Measurements from ENCODE around the gene PTX4.

PTX4 gene

DNA sequence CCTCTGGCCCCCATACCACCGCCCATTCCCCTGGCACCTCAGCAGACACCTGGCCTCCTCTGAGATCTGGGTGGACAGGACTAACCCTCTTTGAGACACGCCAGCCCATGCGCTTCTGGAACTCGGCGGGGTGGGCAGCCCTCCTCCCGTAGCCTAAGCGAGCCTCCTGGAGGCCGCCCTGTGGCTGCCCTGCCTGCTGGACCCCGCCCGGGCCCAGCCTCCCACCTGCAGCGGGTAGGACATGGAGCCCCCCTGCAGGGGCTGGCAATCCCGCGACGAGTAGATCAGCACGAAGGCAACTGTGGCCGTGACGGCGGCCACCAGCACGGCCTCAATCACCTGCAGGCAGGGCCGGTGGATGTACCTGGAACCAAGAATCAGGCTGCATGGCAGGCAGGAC is 36.2 kb downstream of the PTX4 start:
- TF ChIP-seq, protein P1, sequence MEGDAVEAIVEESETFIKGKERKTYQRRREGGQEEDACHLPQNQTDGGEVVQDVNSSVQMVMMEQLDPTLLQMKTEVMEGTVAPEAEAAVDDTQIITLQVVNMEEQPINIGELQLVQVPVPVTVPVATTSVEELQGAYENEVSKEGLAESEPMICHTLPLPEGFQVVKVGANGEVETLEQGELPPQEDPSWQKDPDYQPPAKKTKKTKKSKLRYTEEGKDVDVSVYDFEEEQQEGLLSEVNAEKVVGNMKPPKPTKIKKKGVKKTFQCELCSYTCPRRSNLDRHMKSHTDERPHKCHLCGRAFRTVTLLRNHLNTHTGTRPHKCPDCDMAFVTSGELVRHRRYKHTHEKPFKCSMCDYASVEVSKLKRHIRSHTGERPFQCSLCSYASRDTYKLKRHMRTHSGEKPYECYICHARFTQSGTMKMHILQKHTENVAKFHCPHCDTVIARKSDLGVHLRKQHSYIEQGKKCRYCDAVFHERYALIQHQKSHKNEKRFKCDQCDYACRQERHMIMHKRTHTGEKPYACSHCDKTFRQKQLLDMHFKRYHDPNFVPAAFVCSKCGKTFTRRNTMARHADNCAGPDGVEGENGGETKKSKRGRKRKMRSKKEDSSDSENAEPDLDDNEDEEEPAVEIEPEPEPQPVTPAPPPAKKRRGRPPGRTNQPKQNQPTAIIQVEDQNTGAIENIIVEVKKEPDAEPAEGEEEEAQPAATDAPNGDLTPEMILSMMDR (IDR thresholded peaks at IDR 0.05; ENCODE audit: insufficient read depth, low read depth, low read length, missing control alignments), result no peak
- H3K4me3 ChIP-seq (ENCODE audit: low read length), result no peak overlapping the region
- DNase-seq (ENCODE audit: low read depth), result no peak

DNA sequence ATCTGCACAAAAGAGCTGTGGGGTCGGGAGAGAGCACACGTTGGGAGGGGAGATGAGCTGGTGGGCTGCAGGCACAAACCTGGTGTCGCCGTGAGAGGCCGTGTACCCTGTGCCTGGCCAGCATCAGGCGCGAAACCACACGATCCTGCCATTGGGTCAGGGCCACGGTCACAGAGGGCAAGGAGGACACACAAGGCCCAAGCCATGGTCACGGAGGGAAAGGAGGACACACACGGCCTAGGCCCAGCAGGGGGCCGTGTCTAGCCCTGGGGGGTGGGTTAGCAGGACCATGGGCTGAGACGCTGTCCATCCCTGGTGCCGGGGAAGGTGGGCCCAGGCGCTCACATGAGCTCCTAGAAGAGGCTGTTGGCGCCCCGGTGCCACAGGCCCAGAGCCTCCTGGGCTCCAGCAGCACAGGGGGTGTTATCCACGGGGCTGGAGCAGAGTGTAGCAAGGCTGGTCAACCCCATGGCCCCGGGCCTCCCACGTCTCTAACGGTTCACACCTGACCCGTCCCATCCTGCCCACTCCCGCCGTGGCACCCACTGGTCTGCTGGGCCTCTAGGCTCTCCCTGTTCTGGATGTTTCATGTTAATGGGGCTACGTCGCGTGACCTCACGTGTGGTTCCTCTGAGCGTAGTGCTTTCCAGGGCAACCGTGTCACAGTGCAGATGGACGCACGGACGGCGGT is 36.9 kb downstream of the PTX4 start:
- H3K4me3 ChIP-seq (ENCODE audit: low read length), result no peak overlapping the region
- DNase-seq (ENCODE audit: low read depth), result no peak
- TF ChIP-seq, protein P1 (IDR thresholded peaks at IDR 0.05; ENCODE audit: insufficient read depth, low read depth, low read length, missing control alignments), result no peak

DNA sequence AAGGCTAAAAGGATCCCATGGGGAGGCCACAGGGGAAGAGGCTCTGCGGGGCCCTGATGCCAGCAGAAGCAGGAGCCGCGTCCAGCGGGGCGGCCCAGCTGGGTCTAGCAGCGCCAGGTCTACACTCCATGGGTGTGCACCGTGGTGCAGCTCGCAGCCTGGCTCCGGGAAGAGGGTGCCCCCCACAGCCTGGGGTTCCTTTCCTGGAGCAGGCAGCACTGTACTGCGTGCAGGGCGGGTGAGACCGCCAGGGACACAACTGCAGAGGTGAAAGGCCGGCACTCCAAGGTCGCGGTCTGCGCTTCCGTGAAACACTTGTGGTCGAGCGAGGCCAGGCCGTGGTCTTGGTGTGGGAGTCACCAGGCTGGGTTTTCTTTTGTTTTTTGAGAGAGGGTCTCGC is 37.9 kb downstream of the PTX4 start:
- TF ChIP-seq, protein P1 (IDR thresholded peaks at IDR 0.05; ENCODE audit: insufficient read depth, low read depth, low read length, missing control alignments), result no peak
- no peak for DNase-seq (ENCODE audit: low read depth)
- no peak overlapping the region for H3K4me3 ChIP-seq (ENCODE audit: low read length)

DNA sequence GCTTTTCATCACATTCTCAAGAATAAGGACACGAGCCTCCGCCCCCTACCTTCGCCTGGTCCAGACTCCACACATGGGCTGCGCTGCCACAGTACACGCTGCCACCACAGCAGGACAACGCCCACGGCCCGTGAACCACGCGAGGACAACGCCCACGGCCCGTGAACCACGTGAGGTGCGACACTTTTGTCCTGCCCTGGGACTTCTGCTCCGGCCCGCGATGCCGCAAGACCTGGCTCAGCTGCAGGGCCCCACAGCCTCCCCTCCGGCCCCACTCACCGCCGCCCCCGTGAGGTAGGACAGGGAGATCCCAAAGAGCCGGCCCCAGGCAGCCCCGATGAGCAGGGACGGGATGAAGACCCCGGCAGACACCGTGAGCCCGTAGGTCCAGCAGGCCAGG is 38.5 kb downstream of the PTX4 start:
- H3K4me3 ChIP-seq (ENCODE audit: low read length), result no peak overlapping the region
- no peak for DNase-seq (ENCODE audit: low read depth)
- TF ChIP-seq, protein P1 (IDR thresholded peaks at IDR 0.05; ENCODE audit: insufficient read depth, low read depth, low read length, missing control alignments), result no peak

DNA sequence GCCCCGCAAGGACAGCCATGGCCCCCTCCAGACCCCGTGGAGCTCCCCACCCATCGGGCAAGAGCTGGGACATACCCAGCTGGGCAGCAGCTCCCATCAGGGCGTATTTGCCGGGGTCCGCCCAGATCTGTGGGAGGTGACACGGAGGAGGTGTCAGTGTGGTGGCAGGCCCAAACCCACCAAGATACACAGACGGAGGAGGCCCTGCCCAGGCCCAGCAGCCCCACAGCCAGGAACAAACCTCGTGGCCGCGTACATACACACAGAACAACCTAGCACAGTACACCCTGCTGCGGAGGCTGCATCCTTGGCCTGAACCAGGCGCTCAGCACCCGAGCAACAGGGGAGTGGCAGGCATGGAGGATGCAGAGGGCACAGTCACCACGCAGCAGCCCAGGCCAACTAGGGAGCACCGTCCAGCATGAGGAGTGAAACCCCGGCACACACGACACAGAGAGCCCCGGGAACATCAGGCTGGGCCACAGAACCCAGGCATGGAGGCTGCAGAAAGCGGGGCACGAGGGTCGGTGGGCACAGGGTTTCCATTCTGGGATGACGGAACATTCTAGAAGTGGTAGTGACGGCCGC is 39.4 kb downstream of the PTX4 start:
- TF ChIP-seq, protein P1 (IDR thresholded peaks at IDR 0.05; ENCODE audit: insufficient read depth, low read depth, low read length, missing control alignments), result no peak
- no peak for DNase-seq (ENCODE audit: low read depth)
- no peak overlapping the region for H3K4me3 ChIP-seq (ENCODE audit: low read length)

DNA sequence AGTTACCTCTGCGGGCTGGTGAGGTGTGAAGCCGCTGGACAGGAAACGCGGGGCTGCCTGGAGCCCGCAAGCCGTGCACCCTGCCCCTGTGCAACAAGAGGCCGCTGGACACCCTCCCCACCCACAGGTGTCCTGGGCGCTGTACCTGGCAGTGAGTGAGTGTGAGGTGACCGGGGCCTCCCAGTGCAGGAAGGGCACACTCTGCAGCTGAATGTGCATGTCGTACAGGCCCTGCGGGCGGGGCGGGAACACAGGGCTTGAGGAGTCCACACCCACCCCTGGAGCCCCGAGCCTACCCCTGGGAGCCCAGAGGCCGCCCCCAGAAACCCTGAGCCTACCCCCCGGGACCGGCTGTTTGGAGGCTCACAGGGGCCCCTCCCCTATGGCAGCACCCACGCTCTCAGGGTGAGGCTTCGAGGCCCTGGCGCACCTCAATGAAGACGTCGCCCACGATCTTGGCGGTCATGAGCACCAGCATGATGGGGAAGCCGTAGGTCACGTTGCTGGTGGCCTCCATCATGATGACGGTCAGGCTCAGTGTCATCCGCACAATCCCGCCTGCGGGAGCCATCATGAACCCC is 40.1 kb downstream of the PTX4 start:
- no peak for DNase-seq (ENCODE audit: low read depth)
- TF ChIP-seq, protein P1 (IDR thresholded peaks at IDR 0.05; ENCODE audit: insufficient read depth, low read depth, low read length, missing control alignments), result no peak
- no peak overlapping the region for H3K4me3 ChIP-seq (ENCODE audit: low read length)
